HG02981 (cell line): ENCODE measurements around the gene UNC45B.
"Not testable (repeated sequence)": the region's sequence is repeated elsewhere in the genome, so short reads cannot be mapped to it uniquely, and the experiment has no call there.

Source experiments
- ATAC-seq: cut with Tn5 transposase; IDR thresholded peaks from one replicate; pipeline ENCODE4 v1.9.1; 2021; ENCODE audit warnings: mild to moderate bottlenecking, moderate library complexity; ENCODE audit not compliant: unreplicated experiment

UNC45B gene

DNA sequence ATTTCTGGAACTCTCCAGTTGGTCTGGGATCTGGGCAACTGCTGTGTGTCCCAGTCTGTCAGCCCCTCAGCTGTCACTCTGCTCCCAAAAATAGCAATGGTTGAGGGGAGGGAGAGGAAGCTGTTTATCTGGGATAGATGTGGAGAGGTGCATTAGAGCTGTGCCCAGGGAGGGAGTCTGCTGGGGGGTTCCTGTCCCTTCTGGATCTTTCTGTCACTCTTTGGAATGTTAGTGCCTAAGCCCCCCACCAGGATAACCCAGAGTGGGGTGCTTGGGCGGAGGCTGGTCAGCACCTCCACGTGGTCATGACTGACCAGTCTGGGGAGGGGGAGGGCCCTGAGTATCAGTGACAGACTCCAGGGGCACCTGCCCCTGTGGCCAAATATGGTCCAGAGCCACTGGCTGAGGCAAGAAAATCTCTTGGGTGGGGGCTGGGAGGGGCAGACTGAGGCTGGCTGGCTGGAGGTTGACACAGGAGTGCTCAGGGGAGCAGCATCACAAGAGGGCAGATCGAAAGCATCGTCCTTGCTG lies at the start of gene UNC45B:
Gene UNC45B (plus strand): TSS at position 443 of the 531 bp plus-strand sequence. CDS start 447 bp downstream, outside the sequence.
- ATAC-seq = no peak

DNA sequence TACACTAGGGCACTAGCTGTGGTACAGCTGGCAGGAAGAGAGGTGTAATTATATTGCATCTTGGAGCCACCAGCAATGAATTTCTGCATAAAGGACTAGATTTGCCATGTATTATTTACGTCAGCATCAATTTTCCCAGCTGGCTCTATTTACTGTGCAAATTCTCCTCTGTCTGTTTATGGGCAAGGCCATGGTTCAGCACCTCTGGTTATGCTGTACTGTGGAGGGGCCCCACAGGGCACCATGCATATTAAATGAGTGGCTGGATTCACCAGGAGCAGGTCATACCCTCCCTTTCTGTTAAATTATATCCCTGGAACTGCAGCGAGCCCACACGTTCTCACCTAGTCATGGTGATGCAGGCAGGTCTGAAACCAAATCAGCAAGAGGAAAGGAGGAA lies 47.7 kb upstream of the UNC45B start:
- no peak for ATAC-seq

GRCh38 chr17:35101036-35101435 lies 46.6 kb upstream of the UNC45B start:
- no peak for ATAC-seq

DNA sequence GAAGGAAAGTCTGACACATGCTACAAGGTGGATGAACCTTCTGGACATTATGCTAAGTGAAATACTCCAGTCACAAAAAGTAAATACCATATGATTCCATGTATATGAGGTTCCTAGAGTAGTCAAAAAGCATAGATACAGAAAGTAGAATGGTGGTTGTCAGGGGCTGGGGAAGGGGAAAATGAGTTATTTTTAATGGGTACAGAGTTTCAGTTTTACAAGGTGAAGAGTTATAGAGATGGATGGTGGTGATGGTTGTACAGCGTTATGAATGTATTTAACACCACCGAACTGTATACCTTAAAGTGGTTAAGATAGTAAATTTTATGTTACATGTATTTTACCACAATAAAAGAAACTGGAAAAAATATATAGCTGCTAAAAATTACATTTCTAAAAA lies 45.9 kb upstream of the UNC45B start:
- no peak for ATAC-seq

DNA sequence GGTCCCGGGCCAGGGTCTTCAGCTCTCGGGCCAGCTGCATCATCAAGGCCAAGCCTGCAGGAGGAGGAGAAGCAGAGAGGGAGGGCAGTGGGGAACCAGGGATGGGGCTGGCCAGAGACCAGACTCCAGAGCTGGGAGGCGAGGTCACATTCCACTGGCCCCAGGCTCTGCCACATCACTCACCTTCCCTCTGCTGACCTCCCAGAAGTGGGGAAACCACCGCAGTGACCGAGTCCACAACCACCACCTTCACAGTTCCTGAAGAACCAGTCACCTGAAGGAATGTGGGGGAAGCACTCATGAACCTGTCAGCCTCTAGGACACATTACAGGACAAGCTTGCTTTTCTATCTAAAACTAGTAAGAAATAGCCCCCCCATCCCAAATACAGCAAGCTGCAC lies 44.3 kb upstream of the UNC45B start:
- no peak for ATAC-seq

DNA sequence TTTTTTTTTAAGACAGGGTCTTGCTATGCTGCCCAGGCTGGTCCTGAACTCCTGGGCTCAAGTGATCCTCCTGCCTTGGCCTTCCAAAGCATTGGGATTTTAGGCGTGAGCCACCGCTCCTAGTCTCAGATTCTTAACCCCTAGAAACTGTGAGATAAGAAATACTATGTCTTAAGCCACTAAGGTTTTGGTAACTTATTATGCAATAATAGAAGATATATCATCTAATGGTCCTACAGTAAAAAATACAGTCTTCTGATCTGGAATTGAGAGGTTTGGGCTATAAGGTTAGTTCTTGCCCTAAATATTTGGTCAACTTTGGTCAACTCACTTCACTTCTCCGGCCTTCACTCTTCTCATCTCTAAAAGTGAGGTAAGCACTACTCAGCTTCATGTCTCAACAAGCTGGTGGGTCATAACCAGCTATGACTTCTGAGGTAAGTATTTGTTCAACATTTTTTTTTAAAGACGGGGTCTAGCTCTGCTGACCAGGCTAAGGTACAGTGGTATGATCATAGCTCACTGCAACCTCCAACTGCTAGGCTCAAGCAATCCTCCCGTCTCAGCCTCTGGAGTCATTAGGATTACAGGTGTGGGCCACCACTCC lies 42.7 kb upstream of the UNC45B start:
- ATAC-seq = no peak

DNA sequence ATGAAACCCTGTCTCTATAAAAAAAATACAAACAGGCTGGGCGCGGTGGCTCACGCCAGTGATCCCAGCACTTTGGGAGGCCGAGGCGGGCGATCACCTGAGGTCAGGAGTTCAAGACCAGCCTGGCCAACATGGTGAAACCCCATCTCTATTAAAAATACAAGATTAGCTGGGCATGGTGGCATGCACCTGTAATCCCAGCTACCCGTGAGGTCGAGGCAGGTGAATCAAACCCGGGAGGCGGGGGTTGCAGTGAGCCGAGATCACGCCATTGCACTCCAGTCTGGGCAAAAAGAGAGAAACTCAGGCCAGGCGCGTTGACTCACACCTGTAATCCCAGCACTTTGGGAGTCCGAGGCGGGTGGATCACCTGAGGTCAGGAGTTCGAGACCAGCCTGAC lies 36.8 kb upstream of the UNC45B start:
- not testable (repeated sequence) for ATAC-seq

- no peak for ATAC-seq
Observed at GRCh38 chr17:35116845-35117244, 30.8 kb upstream of the UNC45B start.

GRCh38 chr17:35117984-35118383 lies 29.6 kb upstream of the UNC45B start:
- no peak for ATAC-seq

- peak; percentile 77 for ATAC-seq
Observed at GRCh38 chr17:35119370-35120165, 28.0 kb upstream of the UNC45B start, which contains the start of gene RAD51D. RAD51D (minus strand) TSS chr17:35119860; CDS start chr17:35119613, 247 bp downstream.

- ATAC-seq = no peak
Observed at GRCh38 chr17:35121315-35121714, 26.3 kb upstream of the UNC45B start, which contains the start of gene FNDC8. FNDC8 (plus strand) TSS chr17:35121615; CDS start chr17:35121694, 79 bp downstream.

DNA sequence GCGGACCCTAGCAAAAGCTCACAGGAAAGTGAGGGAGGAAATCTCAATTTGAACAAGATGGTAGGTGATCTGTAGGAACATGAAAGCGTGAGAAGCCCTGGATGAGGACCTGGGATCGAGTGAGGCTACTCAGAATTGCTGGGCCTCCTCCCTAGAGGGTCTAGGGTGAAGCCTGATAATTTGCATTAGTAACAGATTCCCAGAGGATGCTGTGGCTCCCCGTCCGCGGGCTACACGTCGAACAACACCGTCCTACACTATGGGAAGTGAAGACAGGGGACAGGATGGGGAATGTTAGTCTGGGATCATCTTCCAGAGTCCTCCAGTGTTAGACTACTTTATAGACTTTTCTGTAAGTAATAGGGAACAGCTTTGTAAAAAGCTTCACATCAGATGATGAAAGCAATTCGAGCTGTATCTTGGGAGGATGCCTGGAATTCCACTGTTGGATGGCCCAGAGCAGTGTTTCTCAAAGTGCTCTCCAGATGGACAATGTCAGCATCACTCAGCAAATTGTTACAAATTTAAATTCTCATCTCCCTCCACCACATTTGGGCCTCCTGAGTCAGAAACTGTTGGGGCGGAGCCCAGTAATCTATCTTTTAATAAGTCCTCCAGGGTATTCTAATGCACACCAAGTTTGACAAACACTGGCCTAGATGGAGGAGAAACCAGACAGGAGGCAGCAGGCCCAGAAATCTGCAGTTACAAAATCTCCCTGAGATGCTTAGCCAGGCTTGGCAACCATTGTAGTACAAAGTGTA lies 19.7 kb upstream of the UNC45B start:
- no peak for ATAC-seq

DNA sequence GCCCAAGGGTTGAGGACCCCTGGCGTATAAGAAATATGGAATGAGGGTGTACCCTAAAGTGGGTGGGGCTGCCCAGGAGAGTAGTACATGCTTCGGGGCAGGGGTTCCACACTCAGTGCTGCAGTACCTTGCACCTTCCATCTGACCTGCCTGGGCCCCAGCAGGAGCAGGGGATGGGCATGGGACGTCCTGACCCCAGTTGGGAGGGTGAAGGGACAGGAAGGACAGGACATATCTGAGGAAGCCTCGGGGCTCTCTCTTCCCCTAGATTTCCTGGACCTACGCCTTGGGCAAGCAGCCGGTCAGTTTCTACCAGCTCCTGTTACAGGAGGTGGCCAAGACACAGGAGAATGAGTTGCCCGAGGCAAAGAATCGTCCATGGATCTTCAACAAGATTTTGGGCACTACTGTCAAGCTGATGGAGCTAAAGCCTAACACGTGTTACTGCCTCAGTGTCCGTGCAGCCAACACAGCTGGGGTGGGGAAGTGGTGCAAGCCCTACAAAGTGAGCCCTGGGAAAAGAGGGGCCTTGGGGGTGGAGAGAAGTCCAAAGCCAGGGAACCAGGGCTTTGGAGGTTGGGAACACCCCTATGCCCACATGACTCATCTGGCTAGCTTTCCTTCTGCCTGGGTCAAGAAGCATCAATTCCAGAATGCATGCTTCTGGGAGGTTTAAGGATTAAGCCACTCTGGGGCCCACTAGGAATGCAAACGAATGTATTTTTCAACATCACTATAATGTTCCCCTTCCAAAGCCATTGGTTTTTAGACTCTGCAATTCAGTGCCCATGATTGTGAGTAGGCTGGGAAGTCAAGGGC lies 18.3 kb upstream of the UNC45B start:
- no peak for ATAC-seq

DNA sequence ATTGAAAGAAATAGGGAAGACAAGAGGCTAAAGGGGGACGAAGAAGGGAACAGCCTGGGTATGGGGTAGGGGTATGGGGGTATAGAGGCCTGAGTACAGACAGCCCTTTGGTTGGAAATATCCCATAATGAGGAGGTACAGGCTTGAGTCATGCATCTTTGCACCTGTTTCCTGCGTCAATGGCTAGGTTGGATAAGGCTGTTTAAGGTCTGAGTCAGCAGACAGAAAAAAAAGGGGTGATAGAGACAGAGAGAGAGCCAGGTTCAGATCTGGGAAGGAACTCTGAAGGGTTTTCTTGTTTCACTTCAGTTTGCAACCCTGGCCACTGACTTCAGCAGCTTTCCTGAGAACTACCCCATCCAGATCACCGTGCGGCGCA lies 17.7 kb upstream of the UNC45B start:
- ATAC-seq = no peak

DNA sequence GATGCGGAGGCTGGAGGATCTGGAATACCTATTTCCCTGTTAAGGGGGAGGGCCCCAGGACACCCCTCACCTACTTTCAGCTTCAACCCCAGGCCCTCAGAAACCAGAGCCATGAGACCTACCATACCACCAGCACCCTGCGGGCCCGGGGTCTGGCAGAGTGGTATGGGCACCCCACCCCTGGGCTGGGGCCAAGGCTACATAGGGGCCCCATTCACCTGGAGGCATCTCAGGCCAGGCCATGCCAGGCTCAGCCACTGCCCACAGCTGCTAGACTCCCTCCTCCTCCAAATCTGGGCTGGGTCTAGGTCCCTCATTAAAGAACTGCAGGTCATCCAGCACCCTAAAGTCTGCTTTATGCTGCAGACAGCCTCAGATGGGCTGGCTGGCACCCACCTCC lies 17.2 kb upstream of the UNC45B start:
- no peak for ATAC-seq

DNA sequence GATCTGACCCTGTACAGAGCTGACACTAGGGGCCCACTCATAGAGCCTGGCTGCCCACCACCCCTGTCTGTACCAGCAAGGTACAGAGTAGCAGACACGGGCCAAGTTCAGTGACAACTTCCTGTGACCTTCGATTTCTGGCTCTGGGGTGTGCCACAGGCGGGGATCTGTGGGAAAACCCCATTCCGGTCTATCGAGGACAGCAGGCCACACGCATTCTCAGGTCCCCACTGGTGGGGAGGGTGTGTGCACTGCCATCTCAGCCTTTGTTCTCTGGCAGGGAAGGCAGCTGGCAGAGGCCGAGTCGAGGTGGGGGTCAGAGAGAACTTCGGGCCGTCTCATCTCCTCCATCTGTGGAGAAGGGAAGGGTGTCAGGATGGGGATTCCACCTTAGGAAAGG lies 15.5 kb upstream of the UNC45B start:
- no peak for ATAC-seq

DNA sequence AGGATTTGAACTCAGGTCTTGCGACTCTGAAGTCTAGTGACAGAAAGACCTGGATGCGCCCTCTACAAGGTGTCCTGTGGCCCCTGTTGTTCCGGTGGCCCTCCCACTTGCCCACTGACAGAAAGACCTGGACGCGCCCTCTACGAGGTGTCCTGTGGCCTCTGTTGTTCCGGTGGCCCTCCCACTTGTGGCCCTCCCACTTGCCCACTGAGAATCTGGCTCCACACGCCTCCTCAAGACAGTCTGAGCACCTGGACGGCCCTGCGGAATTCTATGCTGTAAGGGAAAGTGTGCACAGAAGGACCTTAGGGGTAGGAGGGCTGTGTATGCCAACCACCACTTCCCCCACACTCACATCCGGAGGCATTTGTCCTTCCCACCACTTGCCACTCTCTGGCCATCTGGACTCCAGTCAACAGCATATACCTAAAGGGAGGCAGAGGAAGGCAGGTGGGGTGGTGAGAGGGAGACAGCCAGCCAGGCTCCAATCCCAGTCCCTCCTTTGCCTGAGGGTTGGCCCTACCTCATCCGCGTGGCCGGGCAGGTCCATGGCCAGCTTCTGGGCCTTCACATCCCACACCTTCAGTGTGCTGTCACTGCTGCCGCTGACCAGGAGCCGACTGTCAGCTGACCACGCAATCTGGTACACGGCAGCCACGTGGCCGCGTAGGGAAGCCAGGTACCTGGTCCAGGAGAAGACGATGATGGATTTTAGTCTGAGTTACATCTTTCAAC lies 14.6 kb upstream of the UNC45B start:
- no peak for ATAC-seq

- ATAC-seq = no peak
Observed at GRCh38 chr17:35135322-35135721, 12.3 kb upstream of the UNC45B start.

- ATAC-seq = no peak
Observed at GRCh38 chr17:35138218-35138617, 9.4 kb upstream of the UNC45B start.
